Activated T-helper 1 cell treated with anti-CD3 and anti-CD28 coated beads, Interleukin-12 subunit alpha, Interleukin-12 subunit beta, Interleukin-2, Interleukin-4 antibody, amounts not matched to agents 30 ng/mL and 10 ng/mL and 1 ng/mL, durations not matched to agents 14 hours and 24 hours and 36 hours (primary cell): ENCODE data around the gene UBAP1L. TPM values are rescaled to one million over a fixed set of nuclear protein-coding genes. Genes with fewer than 3 reads are reported as not detected.

Source experiments
- DNase-seq: peaks from one replicate; pipeline ENCODE4 v3.0.0; 2021; ENCODE audit warnings: low spot score
- H3K27ac Mint-ChIP-seq: one replicate; pipeline ENCODE4 v1.8.0; 2021; ENCODE audit warnings: mild to moderate bottlenecking, mixed read lengths
- H3K27me3 Mint-ChIP-seq: one replicate; pipeline ENCODE4 v1.8.0; 2022; ENCODE audit warnings: mild to moderate bottlenecking, moderate library complexity, mixed read lengths; ENCODE audit not compliant: insufficient read depth
- H3K36me3 Mint-ChIP-seq: one replicate; pipeline ENCODE4 v1.8.0; 2021; ENCODE audit warnings: low read depth, mixed read lengths
- H3K4me1 Mint-ChIP-seq: one replicate; pipeline ENCODE4 v1.8.0; 2021; ENCODE audit warnings: low read depth, mixed read lengths
- H3K4me3 Mint-ChIP-seq: one replicate; pipeline ENCODE4 v1.8.0; 2021; ENCODE audit warnings: mild to moderate bottlenecking, moderate library complexity, mixed read lengths
- H3K9me3 Mint-ChIP-seq: one replicate; pipeline ENCODE4 v1.8.0; 2021; ENCODE audit warnings: mixed read lengths
- intact Hi-C: fragments of 100-400 bp; cut with micrococcal nuclease; formaldehyde crosslinking; loops from one replicate; pipeline ENCODE4 v1.15.1; 2024
- total RNA-seq: library from RNA; stranded (reverse); gene quantifications from 2 replicates; pipeline ENCODE4 v1.2.3, GENCODE V29; 2022

The UBAP1L gene
- total RNA-seq, 1 donor from 2014 or later, result 5.9 TPM

- DNase-seq, result no peak
- peaks cover 4% of the 10 kb centered on the region for H3K4me1 Mint-ChIP-seq
- intact Hi-C loops, result no loop called here
- peaks cover 2% of the 10 kb centered on the region for H3K36me3 Mint-ChIP-seq
- peaks cover 26% of the 10 kb centered on the region for H3K27me3 Mint-ChIP-seq
- H3K4me3 Mint-ChIP-seq, result no peak overlapping the region
- no peaks in the 10 kb centered on the region for H3K9me3 Mint-ChIP-seq
- no peak overlapping the region for H3K27ac Mint-ChIP-seq
Observed at GRCh38 chr15:65062726-65063125, 52.3 kb downstream of the UBAP1L start.

DNA sequence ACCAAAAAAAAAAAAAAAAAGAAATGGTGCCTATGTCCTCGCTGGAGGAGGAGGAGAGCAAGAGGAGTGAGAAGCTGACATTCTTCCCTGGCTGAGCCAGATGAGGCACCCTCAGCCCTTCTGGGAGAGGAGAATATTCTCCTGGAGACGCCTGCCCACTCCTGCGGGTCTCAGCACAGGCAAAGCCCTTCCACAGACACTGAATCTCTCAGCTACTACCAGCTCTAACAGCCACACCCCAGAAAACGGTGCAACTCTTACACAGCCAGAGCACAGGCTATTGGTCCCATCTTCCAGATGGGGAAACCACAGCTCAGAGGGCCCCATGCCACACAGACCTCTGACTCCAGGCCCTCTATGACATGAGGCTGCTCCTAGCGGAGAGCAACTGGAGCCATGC is 52.9 kb downstream of the UBAP1L start:
- H3K4me1 Mint-ChIP-seq, result peaks cover under 1% of the 10 kb centered on the region
- H3K9me3 Mint-ChIP-seq, result no peaks in the 10 kb centered on the region
- H3K27me3 Mint-ChIP-seq, result peaks cover 23% of the 10 kb centered on the region
- intact Hi-C loops, result no loop called here
- no peaks in the 10 kb centered on the region for H3K36me3 Mint-ChIP-seq
- no peak overlapping the region for H3K4me3 Mint-ChIP-seq
- no peak overlapping the region for H3K27ac Mint-ChIP-seq
- DNase-seq, result no peak

- H3K9me3 Mint-ChIP-seq, result no peaks in the 10 kb centered on the region
- peaks cover 11% of the 10 kb centered on the region for H3K27me3 Mint-ChIP-seq
- no peak overlapping the region for H3K27ac Mint-ChIP-seq
- no peak for DNase-seq
- intact Hi-C loops, result no loop called here
- H3K36me3 Mint-ChIP-seq, result no peaks in the 10 kb centered on the region
- H3K4me3 Mint-ChIP-seq, result no peak overlapping the region
- peaks cover under 1% of the 10 kb centered on the region for H3K4me1 Mint-ChIP-seq
Observed at GRCh38 chr15:65060641-65061397, 54.2 kb downstream of the UBAP1L start.

GRCh38 chr15:65059931-65060596 is 54.9 kb downstream of the UBAP1L start:
- Mint-ChIP-seq H3K4me3 (no peak overlapping the region), H3K36me3 (no peaks in the 10 kb centered on the region), H3K27ac (no peak overlapping the region), H3K4me1 (peaks cover 5% of the 10 kb centered on the region), H3K27me3 (peaks cover 7% of the 10 kb centered on the region), H3K9me3 (no peaks in the 10 kb centered on the region)
- intact Hi-C loops, result no loop called here
- DNase-seq, result no peak

DNA sequence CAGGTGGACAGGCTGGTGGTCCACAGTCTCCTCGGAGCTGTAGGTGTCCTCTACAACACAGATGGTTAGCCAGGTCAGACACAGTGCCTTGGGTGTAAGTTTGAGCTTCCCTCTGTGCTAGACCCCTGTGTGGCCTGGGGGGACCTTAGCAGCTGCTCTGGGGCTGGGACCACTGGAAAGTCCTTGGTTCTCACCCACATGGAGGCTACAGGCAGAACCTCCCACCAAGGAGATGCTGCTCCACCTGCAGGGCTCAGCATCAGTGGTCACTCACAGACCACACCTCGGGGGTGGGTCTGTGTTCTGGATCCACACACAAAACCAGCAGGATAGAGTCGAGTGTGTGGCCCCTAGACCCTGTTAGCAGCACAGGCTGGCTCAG is 55.6 kb downstream of the UBAP1L start:
- Mint-ChIP-seq H3K4me3 (no peak overlapping the region), H3K36me3 (no peaks in the 10 kb centered on the region), H3K9me3 (no peaks in the 10 kb centered on the region), H3K27me3 (peaks cover 6% of the 10 kb centered on the region), H3K27ac (no peak overlapping the region), H3K4me1 (peaks cover 5% of the 10 kb centered on the region)
- intact Hi-C loops, result no loop called here
- no peak for DNase-seq

DNA sequence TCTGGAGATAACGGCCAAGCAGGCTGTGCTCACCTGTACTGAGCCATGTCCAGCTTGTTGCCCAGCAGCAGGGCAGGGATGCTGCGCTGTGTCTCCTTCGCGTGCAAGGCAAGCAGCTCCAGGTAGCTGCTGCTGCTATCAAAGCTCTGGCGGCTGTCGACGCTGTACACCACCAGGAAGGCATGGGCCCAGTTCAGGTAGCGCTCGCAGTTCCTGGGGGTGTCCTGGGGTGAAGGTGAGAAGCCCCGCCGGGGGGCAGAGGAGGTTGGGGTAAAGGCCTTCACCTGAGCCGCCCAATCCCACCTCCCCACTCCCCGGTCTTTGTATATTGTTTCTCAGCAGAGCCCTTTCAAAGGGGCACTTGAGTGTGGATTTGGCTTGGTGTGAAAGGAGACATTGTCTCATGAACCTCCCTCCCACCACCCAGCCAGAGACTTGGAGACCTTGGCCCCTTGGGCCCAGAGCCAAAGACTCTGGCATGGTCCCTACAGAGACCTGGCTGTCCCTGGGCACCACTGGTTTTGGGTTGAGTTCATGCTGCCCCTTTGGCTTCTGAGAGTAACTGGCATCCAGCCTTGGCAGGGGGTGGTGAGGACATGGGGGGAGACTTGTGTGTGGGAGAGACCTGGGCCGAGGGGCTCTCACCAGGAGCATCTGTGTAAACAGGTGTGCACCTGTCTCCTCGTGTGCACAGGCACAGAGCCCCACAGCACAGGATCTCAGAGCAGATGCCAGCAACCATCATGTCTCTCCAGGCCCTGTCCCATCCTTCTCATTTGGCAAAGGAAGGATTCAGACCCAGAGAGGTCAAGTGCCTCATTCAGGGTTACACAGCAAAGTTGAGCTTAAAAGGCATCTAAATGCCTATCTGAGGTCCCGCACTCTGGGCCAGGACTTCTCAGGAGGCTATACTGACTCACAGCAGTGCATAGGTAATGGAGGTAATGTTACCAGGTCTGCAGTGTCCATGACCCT is 56.3 kb downstream of the UBAP1L start:
- Mint-ChIP-seq H3K36me3 (no peaks in the 10 kb centered on the region), H3K27me3 (peaks cover 6% of the 10 kb centered on the region), H3K27ac (no peak overlapping the region), H3K4me3 (no peak overlapping the region), H3K9me3 (no peaks in the 10 kb centered on the region), H3K4me1 (peaks cover 5% of the 10 kb centered on the region)
- DNase-seq, result no peak
- intact Hi-C loops, result no loop called here

DNA sequence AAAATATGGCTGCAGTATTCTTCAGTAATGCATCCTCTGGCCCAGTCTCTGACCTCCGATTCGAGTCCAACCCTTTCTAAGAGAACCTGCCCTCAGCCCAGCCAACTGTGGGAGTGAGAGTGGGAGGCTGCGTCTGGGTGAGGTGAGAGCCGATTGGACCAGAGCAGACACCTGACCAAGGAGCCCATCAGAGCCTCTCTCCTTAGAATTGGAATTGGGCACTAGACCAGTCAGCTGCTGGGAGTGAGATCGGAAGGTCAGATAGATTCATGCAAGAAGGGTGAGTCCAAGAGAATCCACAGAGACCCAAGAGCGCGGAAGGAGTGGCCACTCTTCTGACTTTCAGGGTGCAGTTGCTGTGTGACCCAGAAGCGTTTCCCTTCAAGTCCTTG is 57.5 kb downstream of the UBAP1L start:
- no peak for DNase-seq
- no peak overlapping the region for H3K27ac Mint-ChIP-seq
- no peaks in the 10 kb centered on the region for H3K36me3 Mint-ChIP-seq
- peaks cover 5% of the 10 kb centered on the region for H3K4me1 Mint-ChIP-seq
- peaks cover 1% of the 10 kb centered on the region for H3K27me3 Mint-ChIP-seq
- H3K4me3 Mint-ChIP-seq, result no peak overlapping the region
- intact Hi-C loops, result no loop called here
- no peaks in the 10 kb centered on the region for H3K9me3 Mint-ChIP-seq

- intact Hi-C loops, result no loop called here
- Mint-ChIP-seq H3K4me1 (peaks cover 5% of the 10 kb centered on the region), H3K9me3 (no peaks in the 10 kb centered on the region), H3K27ac (no peak overlapping the region), H3K36me3 (no peaks in the 10 kb centered on the region), H3K27me3 (peaks cover 1% of the 10 kb centered on the region), H3K4me3 (no peak overlapping the region)
- no peak for DNase-seq
Observed at GRCh38 chr15:65056868-65057548, 58.0 kb downstream of the UBAP1L start.

DNA sequence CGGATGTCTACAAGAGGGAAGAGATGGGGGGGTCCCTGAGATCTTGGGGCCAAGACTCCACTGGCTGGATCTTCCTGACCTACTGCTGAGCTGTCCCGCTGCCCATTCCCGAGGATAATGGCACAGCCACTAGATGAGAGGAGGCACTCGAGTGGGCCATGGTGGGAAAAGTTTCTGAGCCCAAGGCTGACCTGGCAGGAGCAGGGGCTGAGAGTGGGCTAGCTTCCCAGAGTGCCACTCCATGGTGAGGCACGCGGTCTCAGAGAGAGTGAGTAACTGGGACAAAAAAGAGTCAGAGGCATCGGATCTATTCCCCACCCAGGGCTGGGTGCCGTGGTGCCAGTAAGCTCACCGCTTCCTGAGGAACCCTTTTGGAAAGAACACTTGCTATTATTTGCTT is 58.9 kb downstream of the UBAP1L start:
- Mint-ChIP-seq H3K27me3 (peaks cover 1% of the 10 kb centered on the region), H3K9me3 (no peaks in the 10 kb centered on the region), H3K27ac (no peak overlapping the region), H3K4me1 (peaks cover 5% of the 10 kb centered on the region), H3K4me3 (no peak overlapping the region), H3K36me3 (no peaks in the 10 kb centered on the region)
- DNase-seq, result no peak
- intact Hi-C loops, result no loop called here

DNA sequence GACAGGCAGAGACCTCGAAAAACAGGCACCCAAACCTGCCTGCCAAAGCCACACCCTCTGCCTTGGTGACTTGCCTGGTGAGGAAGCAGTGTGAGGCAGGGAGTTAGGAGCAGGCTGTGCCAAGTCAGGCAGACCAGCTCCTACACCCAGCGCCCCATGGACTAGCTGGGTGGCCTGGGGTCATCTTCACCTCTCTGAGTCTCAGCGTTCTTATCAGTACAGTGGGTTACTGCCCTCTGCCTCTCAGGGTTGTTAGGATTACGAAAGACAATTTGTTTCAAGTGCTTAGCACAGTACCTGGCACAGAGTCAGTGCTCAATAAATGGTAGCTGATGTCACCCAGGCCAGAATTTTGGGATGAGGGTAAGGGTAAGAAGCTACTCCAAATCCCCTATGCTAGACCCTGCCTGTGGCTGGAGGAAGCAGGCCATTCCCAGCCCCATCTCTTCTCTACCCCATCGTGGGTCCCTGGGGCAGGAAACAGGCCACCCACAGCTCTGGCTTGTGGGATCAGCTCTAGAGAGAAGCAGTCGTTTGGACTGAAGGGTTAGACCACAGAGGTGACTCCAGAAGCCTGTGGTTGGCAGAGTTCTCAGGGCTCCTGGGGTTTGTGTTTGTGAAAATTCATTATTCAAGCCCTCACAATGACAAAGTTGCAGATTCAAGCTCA is 59.7 kb downstream of the UBAP1L start:
- DNase-seq, result no peak
- H3K36me3 Mint-ChIP-seq, result no peaks in the 10 kb centered on the region
- no peak overlapping the region for H3K27ac Mint-ChIP-seq
- no peak overlapping the region for H3K4me3 Mint-ChIP-seq
- no peaks in the 10 kb centered on the region for H3K27me3 Mint-ChIP-seq
- peaks cover 7% of the 10 kb centered on the region for H3K4me1 Mint-ChIP-seq
- H3K9me3 Mint-ChIP-seq, result no peaks in the 10 kb centered on the region
- intact Hi-C loops, result loop anchor here (2.0 kb wide), 1 partner anchor 23 kb away; no protein-coding TSS in a partner anchor

GRCh38 chr15:65054333-65055200 is 60.4 kb downstream of the UBAP1L start:
- Mint-ChIP-seq H3K27me3 (no peaks in the 10 kb centered on the region), H3K9me3 (no peaks in the 10 kb centered on the region), H3K4me1 (peaks cover 14% of the 10 kb centered on the region), H3K27ac (no peak overlapping the region), H3K36me3 (no peaks in the 10 kb centered on the region), H3K4me3 (no peak overlapping the region)
- DNase-seq, result peak; percentile 21
- intact Hi-C loops, result loop anchor here (1.0 to 2.0 kb wide), 4 partner anchors 24 to 331 kb away; no protein-coding TSS in a partner anchor
